Measurements from ENCODE around the gene METTL21A. TPM values are rescaled to one million over a fixed set of nuclear protein-coding genes. Genes with fewer than 3 reads are reported as not detected.
"Not testable (repeated sequence)": the region's sequence is repeated elsewhere in the genome, so short reads cannot be mapped to it uniquely, and the experiment has no call there.

Gene METTL21A
- total and polyA plus RNA-seq, 4 donors, result 10.3 to 19.8 (median 14.5) TPM

DNA sequence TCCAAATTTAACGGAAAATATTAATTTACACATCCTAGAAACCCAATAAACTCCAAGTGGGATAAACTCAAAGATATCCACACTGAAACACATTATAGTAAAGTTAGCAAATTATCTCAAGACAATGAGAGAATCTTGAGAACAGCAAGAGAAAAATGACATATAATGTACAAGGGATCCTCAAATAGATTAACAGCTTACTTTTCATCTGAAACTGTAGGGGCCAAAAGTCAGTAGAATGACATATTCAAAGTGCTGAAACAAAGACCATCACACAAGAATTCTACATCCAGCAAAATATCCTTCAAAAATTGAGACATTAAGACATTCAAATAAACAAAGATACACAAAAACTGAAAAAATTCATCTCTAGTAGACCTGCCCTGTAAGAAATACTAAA is 18.7 kb upstream of the METTL21A start:
- no peak overlapping the region for H3K4me3 ChIP-seq
- no peaks in the 10 kb centered on the region for H3K27me3 ChIP-seq (ENCODE audit: control insufficient read depth in 3 of 3, insufficient read depth in 3 of 3, low read length in 2 of 3)
- H3K36me3 ChIP-seq (ENCODE audit: control insufficient read depth in 4 of 4, insufficient read depth in 4 of 4, low read length in 4 of 4), result no peaks in the 10 kb centered on the region
- TF ChIP-seq, protein P1, sequence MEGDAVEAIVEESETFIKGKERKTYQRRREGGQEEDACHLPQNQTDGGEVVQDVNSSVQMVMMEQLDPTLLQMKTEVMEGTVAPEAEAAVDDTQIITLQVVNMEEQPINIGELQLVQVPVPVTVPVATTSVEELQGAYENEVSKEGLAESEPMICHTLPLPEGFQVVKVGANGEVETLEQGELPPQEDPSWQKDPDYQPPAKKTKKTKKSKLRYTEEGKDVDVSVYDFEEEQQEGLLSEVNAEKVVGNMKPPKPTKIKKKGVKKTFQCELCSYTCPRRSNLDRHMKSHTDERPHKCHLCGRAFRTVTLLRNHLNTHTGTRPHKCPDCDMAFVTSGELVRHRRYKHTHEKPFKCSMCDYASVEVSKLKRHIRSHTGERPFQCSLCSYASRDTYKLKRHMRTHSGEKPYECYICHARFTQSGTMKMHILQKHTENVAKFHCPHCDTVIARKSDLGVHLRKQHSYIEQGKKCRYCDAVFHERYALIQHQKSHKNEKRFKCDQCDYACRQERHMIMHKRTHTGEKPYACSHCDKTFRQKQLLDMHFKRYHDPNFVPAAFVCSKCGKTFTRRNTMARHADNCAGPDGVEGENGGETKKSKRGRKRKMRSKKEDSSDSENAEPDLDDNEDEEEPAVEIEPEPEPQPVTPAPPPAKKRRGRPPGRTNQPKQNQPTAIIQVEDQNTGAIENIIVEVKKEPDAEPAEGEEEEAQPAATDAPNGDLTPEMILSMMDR (IDR thresholded peaks at IDR 0.05; ENCODE audit: control extremely low read depth, extremely low read depth), result no peak
- no peak for ATAC-seq (ENCODE audit: insufficient read depth, low FRiP score)
- H3K4me1 ChIP-seq (ENCODE audit: control insufficient read depth in 5 of 5, insufficient read depth in 5 of 5, low read length in 5 of 5), result no peaks in the 10 kb centered on the region
- no peak overlapping the region for H3K27ac ChIP-seq (ENCODE audit: low read depth in 1 of 2, low read length in 1 of 2)
- peaks cover 0 to 3% (median under 1%) of the 10 kb centered on the region in 4 donors for H3K9me3 ChIP-seq (ENCODE audit: control insufficient read depth in 4 of 4, insufficient read depth in 3 of 4, low read length in 3 of 4)
- 94 to 96% methylated on average over 1 of the region's 1 CpG for WGBS, 2 donors
- no peak overlapping the region for H3K9ac ChIP-seq (ENCODE audit: insufficient read depth in 1 of 2, low read length in 2 of 2)
- DNase-seq, result no peak

DNA sequence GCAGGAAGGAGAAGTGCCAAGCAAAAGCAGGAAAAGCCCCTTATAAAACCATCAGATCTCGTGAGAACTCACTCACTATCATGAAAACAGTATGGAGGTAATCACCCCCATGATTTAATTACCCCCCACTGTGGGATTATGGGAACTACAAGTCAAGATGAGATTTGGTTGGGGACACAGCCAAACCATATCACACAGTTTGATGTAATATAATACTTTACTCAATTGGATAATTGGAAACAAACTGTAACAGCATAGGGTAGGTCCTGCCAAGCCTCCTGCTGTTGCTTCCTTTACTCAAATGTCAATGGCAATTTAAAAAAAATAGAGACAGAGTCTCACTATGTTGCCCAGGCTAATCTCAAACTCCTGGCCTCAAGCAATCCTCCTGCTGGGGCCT is 15.5 kb upstream of the METTL21A start:
- Histone ChIP-seq H3K36me3 (ENCODE audit: control insufficient read depth in 4 of 4, insufficient read depth in 4 of 4, low read length in 4 of 4) (no peaks in the 10 kb centered on the region), H3K27me3 (ENCODE audit: control insufficient read depth in 3 of 3, insufficient read depth in 3 of 3, low read length in 2 of 3) (no peaks in the 10 kb centered on the region), H3K4me1 (ENCODE audit: control insufficient read depth in 5 of 5, insufficient read depth in 5 of 5, low read length in 5 of 5) (no peaks in the 10 kb centered on the region), H3K9me3 (ENCODE audit: control insufficient read depth in 4 of 4, insufficient read depth in 3 of 4, low read length in 3 of 4) (peaks cover 0 to 3% (median under 1%) of the 10 kb centered on the region in 4 donors), H3K27ac (ENCODE audit: low read depth in 1 of 2, low read length in 1 of 2) (no peak overlapping the region), H3K4me3 (no peak overlapping the region), H3K9ac (ENCODE audit: insufficient read depth in 1 of 2, low read length in 2 of 2) (no peak overlapping the region)
- no peak for ATAC-seq (ENCODE audit: insufficient read depth, low FRiP score)
- 76 to 79% methylated on average over 1 of the region's 1 CpG for WGBS, 2 donors
- TF ChIP-seq, protein P1 (IDR thresholded peaks at IDR 0.05; ENCODE audit: control extremely low read depth, extremely low read depth), result no peak
- DNase-seq, result no peak

DNA sequence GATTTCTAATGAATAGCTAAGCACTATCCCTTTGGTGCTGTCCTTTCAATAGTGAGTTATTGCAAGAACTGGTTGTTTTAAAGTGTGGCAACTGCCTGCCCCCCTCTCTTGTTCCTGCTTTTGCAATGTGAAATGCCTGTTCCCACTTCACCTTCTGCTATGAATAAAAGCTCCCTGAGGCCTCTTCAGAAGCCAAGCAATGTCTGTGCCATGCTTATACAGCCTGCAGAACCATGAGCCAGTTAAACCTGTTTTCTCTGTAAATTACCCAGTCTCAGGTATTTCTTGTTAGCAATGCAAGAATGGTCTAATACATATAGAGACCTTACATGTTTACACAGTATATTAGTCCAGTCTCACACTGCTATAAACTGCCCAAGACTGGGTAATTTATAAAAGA is 15.0 kb upstream of the METTL21A start:
- peaks cover 0 to 3% (median under 1%) of the 10 kb centered on the region in 4 donors for H3K9me3 ChIP-seq (ENCODE audit: control insufficient read depth in 4 of 4, insufficient read depth in 3 of 4, low read length in 3 of 4)
- DNase-seq, result no peak
- TF ChIP-seq, protein P1 (IDR thresholded peaks at IDR 0.05; ENCODE audit: control extremely low read depth, extremely low read depth), result no peak

DNA sequence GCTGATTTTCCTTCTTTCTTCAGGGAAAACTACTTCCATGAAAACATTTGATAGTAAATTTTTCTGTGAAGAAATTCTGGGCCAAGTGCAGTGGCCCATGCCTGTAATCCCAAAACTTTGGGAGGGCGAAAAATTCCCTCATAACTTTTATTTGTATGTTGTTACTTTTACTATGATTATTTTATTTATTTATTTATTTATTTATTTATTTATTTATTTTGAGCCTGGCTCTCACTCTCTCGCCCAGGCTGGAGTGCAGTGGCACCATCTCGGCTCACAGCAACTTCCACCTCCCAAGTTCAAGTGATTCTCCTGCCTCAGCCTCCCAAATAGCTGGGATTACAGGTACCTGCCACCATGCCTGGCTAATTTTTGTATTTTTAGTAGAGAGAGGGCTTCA is 14.1 kb upstream of the METTL21A start:
- not testable (repeated sequence) for H3K4me1 ChIP-seq (ENCODE audit: control insufficient read depth in 5 of 5, insufficient read depth in 5 of 5, low read length in 5 of 5); H3K36me3 ChIP-seq (ENCODE audit: control insufficient read depth in 4 of 4, insufficient read depth in 4 of 4, low read length in 4 of 4); H3K9me3 ChIP-seq (ENCODE audit: control insufficient read depth in 4 of 4, insufficient read depth in 3 of 4, low read length in 3 of 4); H3K27me3 ChIP-seq (ENCODE audit: control insufficient read depth in 3 of 3, insufficient read depth in 3 of 3, low read length in 2 of 3); H3K9ac ChIP-seq (ENCODE audit: insufficient read depth in 1 of 2, low read length in 2 of 2); DNase-seq; ATAC-seq (ENCODE audit: insufficient read depth, low FRiP score); H3K27ac ChIP-seq (ENCODE audit: low read depth in 1 of 2, low read length in 1 of 2); H3K4me3 ChIP-seq
- 96 to 98% methylated on average over 3 of the region's 3 CpGs for WGBS, 2 donors

More for the DNA sequence above, 15.0 kb upstream of the METTL21A start:
- Histone ChIP-seq H3K4me1 (ENCODE audit: control insufficient read depth in 5 of 5, insufficient read depth in 5 of 5, low read length in 5 of 5) (no peaks in the 10 kb centered on the region), H3K27me3 (ENCODE audit: control insufficient read depth in 3 of 3, insufficient read depth in 3 of 3, low read length in 2 of 3) (no peaks in the 10 kb centered on the region), H3K4me3 (no peak overlapping the region), H3K36me3 (ENCODE audit: control insufficient read depth in 4 of 4, insufficient read depth in 4 of 4, low read length in 4 of 4) (no peaks in the 10 kb centered on the region), H3K27ac (ENCODE audit: low read depth in 1 of 2, low read length in 1 of 2) (no peak overlapping the region), H3K9ac (ENCODE audit: insufficient read depth in 1 of 2, low read length in 2 of 2) (no peak overlapping the region)
- no peak for ATAC-seq (ENCODE audit: insufficient read depth, low FRiP score)
